ENCODE data around the gene DCXR.

DCXR gene

GRCh38 chr17:82072827-82073226 is 35.3 kb upstream of the DCXR start:
- no peak for DNase-seq

GRCh38 chr17:82070611-82071010 is 33.1 kb upstream of the DCXR start:
- DNase-seq = no peak

DNA sequence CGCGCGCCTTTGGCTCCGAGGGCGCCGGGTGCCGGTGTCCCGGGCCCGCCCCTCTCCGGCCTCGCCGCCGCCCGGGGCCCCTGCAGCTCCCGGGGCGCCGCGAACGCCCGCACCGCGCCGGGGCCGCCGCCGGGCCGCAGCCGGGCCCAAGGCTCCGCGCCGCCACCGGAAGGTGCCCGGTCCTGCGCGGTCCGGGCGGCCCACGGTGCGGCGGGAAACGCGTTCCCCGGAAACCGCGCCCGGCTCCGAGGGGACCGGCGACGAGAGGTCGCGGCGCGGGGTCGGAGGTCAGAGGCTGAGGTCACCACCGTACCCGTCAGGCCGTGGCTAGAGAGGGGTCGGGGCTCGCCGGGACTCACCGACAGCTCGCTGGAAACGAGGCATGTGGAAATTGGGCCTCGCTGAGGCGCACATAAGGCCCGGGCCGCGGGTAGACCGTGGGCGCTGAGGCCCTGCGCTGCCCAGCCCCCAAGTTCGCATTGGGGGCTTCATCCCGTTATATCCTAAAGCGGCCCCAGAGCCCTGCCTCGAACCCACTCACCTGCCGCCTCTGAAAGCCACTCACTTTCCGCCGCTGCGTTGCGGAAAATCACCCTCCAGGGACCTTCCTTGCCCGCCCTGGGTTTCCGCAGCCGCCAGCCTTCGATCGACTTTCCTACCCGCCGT is 28.3 kb upstream of the DCXR start, which contains the start of gene DUS1L:
TSS of gene DUS1L (minus strand) at position 167 of the 666 bp plus-strand sequence. CDS start 745 bp downstream, outside the sequence.
- peak; percentile 67 for DNase-seq

DNA sequence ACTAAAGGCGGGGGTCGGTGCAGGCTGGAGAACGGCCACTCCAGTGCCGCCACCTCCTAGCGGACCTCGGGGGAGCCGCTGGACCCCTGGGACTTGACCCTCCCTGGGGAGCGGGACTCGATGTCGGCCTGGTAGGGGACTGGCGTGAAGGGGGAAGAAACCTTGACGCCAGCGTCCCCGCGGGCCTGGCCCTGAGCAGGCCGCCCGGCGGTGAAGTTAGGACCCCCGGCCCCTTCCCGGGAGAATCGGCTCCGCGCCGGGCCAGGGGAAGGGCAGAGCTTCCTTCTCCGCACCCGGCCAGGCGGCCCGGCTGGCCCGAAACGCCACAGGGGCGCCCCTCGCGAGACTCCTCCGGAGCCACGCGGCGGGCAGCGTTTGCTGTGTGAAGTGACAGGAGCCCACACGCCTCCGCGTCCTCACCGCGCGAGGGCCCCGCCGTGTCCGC is 27.7 kb upstream of the DCXR start:
- no peak for DNase-seq

GRCh38 chr17:82064433-82065192 is 27.1 kb upstream of the DCXR start:
- no peak for DNase-seq

DNA sequence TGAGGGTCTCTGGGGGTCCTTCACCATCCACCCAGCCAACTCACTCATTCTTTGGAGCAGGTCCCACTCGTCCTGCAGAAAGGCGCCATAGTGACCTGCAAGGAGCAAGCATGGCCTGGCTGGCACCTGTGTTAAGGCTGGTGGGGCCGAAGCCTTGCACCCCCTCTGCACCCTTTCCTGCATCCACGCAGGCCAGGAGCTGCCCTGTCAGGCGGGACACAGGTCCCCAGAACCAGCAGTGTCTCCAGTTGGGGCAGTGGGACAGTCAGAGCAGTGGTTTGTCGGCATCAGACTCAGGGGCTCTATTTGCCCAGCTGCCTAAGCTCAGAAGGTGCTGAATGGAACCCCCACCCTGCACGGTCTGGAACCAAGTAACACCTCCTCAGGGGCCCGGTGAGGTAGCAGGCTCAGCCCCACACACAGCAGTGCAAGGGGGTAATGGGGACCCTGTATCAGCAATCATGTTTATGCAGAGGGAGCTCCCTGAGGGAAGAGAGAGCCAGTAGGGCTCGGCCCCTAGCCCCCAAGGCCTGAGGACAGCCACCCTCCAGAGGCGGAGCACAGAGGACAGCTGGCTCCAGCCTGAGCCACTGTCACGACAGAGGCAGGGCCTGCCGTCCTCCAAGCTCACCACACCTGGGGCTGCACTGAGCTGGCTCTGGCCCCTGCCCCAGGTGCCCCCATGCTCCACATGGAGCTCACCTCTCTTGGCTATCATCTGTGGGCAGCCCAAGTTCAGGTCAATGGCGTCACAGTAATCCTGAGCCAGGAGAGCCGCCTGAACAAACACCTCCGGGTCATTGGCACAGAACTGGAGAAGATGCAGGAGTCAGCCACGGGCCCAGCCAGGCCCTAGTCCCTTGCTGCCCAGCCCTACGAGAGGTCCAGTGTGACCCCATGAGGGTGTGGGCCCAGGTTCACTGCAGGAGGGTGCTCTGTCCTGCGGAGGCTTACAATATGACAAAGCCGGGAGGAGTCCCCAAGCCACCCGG is 26.2 kb upstream of the DCXR start:
- no peak for DNase-seq

- DNase-seq = no peak
Measured at GRCh38 chr17:82062984-82063368, 25.5 kb upstream of the DCXR start.

DNA sequence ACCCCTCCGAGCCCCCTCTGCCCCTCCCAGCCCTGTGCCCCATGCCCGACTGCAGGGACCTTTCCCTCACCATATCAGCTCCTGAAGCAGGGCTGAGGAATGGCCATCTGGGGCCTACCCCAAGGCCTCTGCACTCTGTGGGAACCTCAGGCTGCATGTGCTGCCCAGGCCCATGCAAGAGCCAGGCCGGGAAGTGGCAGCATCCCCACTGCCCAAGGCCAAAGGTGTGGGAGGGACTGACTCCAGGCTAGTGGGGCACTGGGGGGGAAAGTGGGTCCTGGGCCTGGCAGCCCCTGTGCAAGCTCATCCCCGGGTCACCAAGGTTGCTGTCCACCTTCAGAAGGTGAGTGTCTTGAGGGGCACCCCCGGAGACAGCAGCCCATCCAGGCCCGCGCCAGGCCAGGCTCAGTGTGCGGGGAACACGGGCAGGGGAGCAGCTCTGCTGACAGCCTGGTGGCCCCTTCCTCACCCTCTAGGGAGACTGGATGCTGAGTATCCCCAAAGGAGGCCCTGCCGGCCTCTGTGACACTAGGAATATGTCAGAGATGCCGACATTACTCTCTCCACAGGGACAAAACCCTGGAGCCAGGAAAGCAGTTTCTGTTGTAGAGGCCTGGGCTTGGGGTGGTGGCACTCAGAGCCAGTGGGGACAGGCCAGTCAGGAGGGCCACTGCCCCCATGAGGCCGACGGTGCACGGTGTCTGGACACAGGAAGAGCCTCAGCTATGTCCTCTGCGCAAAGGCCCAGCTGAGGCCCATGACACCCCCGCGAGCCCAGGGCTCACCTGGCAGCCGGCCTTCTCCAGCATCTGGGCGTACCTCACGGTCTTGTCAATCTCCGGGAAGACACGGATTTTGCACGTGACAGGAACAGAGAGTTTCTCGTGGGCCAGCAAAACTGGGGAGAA is 24.8 kb upstream of the DCXR start:
- no peak for DNase-seq

DNA sequence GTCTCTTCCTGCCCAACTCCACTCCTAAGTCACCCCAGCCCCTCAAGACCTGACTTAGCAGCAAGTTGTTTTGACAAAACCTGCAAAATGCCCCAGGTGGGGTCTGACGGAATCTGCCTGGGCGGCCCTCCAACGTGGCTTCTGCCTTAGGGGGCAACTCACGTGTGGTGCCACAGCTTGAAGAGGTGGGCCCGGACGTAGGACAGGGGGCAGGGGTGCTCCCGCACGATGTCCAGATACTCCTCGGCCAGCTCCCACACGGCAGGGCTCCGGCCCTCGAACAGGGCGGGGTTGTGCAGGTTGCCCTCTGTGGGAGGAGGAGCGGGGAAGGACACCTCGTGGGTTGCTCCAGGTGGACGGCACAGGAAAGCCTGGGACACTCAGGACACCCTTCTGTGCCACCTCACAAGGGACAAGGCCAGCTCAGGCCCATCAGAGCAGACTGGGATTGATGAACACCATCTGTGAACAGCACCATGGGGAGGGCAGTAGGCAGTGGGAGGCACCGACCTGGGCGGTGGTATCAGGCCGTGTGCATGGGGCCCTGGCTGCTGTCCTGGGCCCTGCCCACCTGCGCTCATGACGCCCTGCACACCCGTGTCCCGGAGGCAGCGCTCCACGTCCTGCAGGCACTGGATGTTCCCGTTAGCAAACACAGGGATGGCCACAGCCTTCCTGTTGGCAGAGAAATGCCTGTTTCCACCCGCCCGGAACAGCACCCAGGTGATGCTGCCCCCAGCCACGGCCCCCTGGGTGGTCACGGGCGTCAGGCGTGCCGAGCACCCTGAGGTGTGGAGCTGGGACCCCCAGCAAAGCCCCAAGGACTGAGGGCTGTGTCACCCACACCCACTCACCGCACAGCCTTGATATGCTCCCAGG is 23.8 kb upstream of the DCXR start:
- no peak for DNase-seq

DNA sequence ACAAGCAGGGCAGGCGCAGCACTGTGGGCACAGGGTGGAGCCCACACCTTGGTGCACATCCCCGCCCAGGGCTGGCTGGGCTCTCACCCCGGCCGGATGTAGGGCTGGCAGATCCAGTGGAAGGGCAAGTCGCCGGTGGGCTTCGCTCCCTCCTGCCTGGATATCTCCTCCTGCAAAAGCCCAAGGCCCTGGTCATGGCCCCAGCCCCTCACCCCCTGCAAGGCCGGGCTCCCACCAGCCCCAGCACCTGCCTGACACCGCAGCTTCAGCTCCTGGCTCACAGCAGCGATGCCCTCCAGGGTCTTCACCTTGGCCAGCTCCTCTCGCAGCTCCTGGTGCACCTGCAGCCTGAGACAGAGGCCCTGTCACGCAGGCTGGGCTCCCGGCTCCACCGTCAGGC is 23.1 kb upstream of the DCXR start:
- DNase-seq = no peak

DNA sequence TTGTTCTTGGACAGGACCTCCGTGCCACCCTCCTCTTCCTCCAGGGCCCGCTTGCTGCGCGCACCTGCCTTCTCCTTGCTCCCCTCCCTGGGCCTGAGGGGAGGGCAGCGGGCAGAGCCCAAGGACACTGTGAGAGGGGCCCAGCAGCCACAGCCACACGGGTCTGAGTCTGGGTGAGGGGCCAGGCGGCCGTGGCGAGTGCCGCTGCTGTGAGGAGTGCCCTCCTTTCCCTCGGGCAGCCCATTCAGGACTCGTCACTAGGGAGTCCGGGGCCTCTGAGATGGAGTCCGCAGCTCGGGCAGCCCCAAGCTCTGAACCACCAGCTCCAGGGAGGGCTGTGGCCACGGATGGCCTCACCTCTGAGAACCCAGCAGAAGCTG is 22.5 kb upstream of the DCXR start:
- DNase-seq = no peak

- DNase-seq = no peak
Measured at GRCh38 chr17:82059272-82060000, 21.9 kb upstream of the DCXR start.

DNA sequence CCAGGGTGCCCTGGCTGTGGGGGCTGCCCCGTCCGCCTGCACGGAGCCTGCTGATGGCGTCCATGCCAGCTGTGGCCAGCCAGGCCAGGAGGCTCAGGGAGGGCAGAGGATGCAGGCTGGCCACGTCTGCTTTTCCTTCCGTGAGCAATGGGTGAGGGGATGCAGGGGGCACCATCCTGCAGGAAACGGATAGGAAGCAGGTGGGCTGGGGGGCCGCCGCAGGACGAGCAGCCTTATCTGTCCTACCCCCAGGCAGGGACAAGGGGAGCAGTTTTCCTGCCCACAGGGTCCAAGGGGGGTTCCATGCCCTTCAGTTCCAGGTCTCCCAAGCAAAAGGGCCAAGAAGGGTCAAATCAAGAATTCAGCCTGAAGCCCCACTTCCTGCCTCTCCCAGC is 21.4 kb upstream of the DCXR start:
- DNase-seq = no peak

- no peak for DNase-seq
Measured at GRCh38 chr17:82058230-82058854, 20.8 kb upstream of the DCXR start.

DNA sequence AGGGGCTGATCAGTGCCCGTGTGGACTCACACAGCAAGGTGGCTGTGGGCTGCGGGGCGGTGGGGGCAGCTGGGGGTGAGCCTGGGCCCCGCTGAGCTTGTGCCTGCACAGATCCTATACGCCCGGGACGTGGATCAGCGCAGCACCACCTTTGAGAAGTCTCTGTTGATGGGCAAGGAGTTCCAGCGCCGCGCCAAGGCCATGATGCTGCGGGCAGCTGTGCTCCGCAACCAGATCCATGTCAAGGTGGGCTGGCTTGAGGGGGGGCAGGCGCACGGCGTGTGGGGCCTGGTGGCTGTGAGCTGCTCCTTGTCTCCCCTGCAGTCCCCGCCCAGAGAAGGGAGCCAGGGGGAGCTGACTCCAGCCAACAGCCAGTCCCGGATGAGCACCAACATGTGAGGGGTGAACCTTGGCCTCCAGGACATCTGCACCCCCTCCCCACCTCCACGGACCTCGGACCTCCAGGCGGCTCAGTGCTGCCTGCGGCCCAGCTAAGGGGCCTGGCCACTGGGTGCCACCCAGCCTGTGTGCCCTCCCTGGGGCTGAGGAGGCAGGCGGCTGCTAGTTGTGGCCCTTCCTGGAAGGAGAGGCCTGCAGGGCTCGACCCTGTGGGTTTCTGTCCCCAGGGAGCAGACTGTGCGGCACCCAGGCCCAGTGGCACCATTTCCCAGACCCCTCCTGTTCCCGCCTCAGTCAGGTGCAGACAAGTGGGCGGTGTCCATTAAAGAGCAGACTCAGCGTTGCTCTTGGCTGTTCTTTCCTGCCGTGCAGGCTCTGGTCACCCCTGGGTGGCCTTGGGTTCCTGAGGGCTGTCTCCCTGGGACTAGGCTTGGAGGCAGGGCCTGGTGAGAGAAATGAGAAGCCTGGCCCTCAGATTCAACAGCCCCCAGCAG is 19.5 kb upstream of the DCXR start:
- DNase-seq = no peak

- no peak for DNase-seq
Measured at GRCh38 chr17:82055965-82056728, 18.6 kb upstream of the DCXR start.

DNA sequence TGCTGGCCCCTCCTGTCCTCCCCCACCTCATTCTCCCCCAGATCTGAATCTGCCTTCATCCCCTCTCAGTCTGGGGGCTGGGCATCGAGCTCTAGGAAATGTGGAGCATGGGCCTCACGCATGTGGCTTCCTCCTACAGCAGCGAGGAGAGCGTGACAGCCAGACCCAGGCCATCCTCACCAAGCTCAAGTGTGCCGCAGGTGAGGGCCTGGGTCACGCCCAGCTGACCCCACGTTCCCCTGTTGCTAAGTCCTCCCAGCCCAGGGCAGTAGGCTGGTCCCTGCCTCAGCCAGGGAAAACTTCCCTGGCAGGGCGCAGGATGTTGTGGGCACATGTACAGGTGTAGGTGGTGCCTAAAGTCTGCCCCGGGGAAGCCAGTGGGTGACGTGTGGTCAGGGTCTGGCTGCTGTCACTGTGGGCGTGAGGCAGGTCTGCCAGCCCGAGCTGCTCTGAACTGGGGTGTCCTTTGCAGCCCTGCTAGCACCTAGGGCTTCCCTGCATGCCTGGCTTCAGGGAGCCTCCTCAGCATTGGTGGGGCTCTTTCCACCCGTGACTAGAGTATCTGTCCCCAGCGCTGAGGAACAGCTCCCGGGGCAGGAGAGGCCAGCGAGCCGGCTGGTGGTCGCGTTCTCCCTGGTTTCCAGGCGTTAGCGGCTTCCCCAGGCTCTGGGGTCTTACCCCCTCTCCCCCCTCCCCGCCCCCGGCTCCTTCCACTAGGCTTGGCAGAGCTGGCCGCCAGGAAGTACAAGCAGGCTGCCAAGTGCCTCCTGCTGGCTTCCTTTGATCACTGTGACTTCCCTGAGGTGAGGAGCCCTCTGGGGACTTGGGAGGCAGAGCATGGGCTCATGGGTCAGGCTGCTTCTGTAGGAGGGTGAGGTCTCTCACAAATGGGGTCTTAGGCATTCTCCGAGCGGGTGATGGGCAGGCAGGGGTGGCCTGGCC is 17.8 kb upstream of the DCXR start:
- DNase-seq = no peak

All from NCI-H2171 (cell line).